Osteoblast (primary cell): ENCODE data around the gene TRPM1. TPM values are rescaled to one million over a fixed set of nuclear protein-coding genes. Genes with fewer than 3 reads are reported as not detected.

ENCODE experiments used
- DNase-seq: peaks from one replicate; pipeline ENCODE4 v3.0.0; 2011; ENCODE audit warnings: low spot score, mixed read lengths; ENCODE audit not compliant: insufficient read length; ENCODE audit errors: missing footprints
- H2AFZ ChIP-seq: 2 replicates; pipeline ENCODE4 v1.6.0; 2011; ENCODE audit warnings: mild to moderate bottlenecking, low read length
- H3K27ac ChIP-seq: 2 replicates; pipeline ENCODE4 v1.5.1; 2011; ENCODE audit warnings: mild to moderate bottlenecking, low read depth, low read length, moderate library complexity
- H3K27me3 ChIP-seq: 2 replicates; pipeline ENCODE4 v1.6.0; 2012; ENCODE audit warnings: mild to moderate bottlenecking, control low read depth, inconsistent platforms, low read length, moderate library complexity; ENCODE audit not compliant: insufficient read depth
- H3K36me3 ChIP-seq: 2 replicates; pipeline ENCODE4 v1.5.1; 2011; ENCODE audit warnings: mild to moderate bottlenecking, low read length, control low read depth, moderate library complexity; ENCODE audit not compliant: insufficient read depth
- H3K4me1 ChIP-seq: 2 replicates; pipeline ENCODE4 v1.5.1; 2011; ENCODE audit warnings: mild to moderate bottlenecking, low read length, control low read depth, moderate library complexity; ENCODE audit not compliant: insufficient read depth
- H3K4me2 ChIP-seq: 2 replicates; pipeline ENCODE4 v1.6.0; 2011; ENCODE audit warnings: mild to moderate bottlenecking, low read length; ENCODE audit not compliant: insufficient read depth
- H3K4me3 ChIP-seq: fragments of 200-600 bp; sonication (generic); 3 replicates; pipeline ENCODE4 v1.5.1; 2012; ENCODE audit warnings: mild to moderate bottlenecking, low read length, inconsistent platforms; ENCODE audit not compliant: insufficient read depth
- H3K79me2 ChIP-seq: 2 replicates; pipeline ENCODE4 v1.6.0; 2012; ENCODE audit warnings: mild to moderate bottlenecking, low read length, control low read depth, inconsistent platforms; ENCODE audit not compliant: insufficient read depth
- H3K9me3 ChIP-seq: 2 replicates; pipeline ENCODE4 v1.5.1; 2011; ENCODE audit warnings: low read depth, low read length, control low read depth
- H4K20me1 ChIP-seq: 2 replicates; pipeline ENCODE4 v1.6.0; 2012; ENCODE audit warnings: mild to moderate bottlenecking, low read length, control low read depth; ENCODE audit not compliant: insufficient read depth
- CTCF ChIP-seq: IDR thresholded peaks from 2 replicates; pipeline ENCODE4 v1.5.1; 2011; ENCODE audit warnings: mild to moderate bottlenecking, low read depth, low read length, moderate library complexity; ENCODE audit errors: extremely low read depth
- total RNA-seq: library from RNA; depleted of rRNA; stranded (reverse); fragments of >200 nt; gene quantifications from 2 replicates; pipeline ENCODE4 v1.2.3, GENCODE V29; 2012

Gene TRPM1
- total RNA-seq, 1 donor = under 0.01 TPM

GRCh38 chr15:31098953-31099740 is 2.4 kb downstream of the TRPM1 start:
- Histone ChIP-seq H2AFZ (no peak overlapping the region), H3K4me1 (no peaks in the 10 kb centered on the region), H3K4me2 (no peak overlapping the region), H3K4me3 (no peak overlapping the region), H3K36me3 (no peaks in the 10 kb centered on the region), H3K9me3 (no peaks in the 10 kb centered on the region), H3K27ac (no peak overlapping the region), H4K20me1 (no peaks in the 10 kb centered on the region), H3K79me2 (no peaks in the 10 kb centered on the region), H3K27me3 (peaks cover 11% of the 10 kb centered on the region)
- peak; percentile 65 for DNase-seq
- peak; percentile 21 for TF ChIP-seq CTCF

DNA sequence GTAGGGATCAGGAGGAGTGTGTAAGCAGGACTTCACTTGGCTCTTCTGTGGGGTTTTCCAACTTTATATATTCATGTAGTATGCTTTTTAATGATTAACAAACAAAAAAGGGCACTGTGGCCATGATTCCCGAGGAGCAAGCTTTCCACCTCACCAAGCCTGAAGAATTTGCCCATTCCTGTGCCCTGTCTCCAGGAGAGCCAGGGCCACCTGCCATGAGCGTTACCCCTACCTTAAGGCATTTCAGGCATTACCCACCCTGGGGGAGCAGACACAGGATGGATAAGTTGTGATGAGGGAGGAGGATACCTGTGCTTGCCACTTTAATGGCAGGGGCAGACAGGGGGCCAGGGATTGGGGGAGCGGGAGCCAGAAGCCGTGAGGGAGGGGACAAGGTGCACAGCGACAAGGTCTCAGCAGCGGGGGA is 3.0 kb downstream of the TRPM1 start:
- Histone ChIP-seq H3K27me3 (peaks cover 11% of the 10 kb centered on the region), H3K79me2 (no peaks in the 10 kb centered on the region), H3K4me1 (no peaks in the 10 kb centered on the region), H4K20me1 (no peaks in the 10 kb centered on the region), H3K27ac (no peak overlapping the region), H3K9me3 (no peaks in the 10 kb centered on the region), H3K4me3 (no peak overlapping the region), H3K36me3 (no peaks in the 10 kb centered on the region), H2AFZ (no peak overlapping the region), H3K4me2 (no peak overlapping the region)
- no peak for TF ChIP-seq CTCF
- no peak for DNase-seq

- TF ChIP-seq CTCF = no peak
- no peak overlapping the region for H2AFZ ChIP-seq
Measured at GRCh38 chr15:31096563-31096962, 5.0 kb downstream of the TRPM1 start.

DNA sequence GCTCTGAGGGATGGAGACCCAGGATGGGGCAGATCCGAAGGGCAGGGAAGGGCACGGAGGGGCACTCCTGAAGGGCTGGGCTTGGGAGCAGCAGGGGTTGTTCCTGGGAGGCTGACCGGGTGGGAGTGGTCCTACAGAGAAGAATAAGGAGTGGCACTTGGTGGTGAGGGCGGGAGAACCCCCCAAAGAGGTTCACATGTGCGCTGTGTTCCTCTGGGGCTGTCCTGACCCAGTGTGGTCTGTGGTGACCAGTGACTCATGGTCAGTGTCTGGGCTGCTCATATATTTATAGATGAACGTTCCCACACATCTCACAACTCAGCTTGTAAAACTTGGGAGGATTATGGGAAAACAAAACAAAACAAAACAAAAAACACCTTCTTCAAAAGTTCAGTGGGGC is 10.0 kb downstream of the TRPM1 start:
- DNase-seq = peak; percentile 93
- Histone ChIP-seq H3K4me1 (peaks cover 16% of the 10 kb centered on the region), H3K9me3 (no peaks in the 10 kb centered on the region), H3K79me2 (no peaks in the 10 kb centered on the region), H4K20me1 (no peaks in the 10 kb centered on the region), H3K27me3 (no peaks in the 10 kb centered on the region), H3K36me3 (no peaks in the 10 kb centered on the region), H3K4me2 (peak overlapping the region; percentile 17), H2AFZ (no peak overlapping the region), H3K4me3 (no peak overlapping the region), H3K27ac (no peak overlapping the region)
- no peak for TF ChIP-seq CTCF

More at GRCh38 chr15:31096563-31096962, 5.0 kb downstream of the TRPM1 start:
- Histone ChIP-seq H3K4me2 (no peak overlapping the region), H3K79me2 (no peaks in the 10 kb centered on the region), H4K20me1 (no peaks in the 10 kb centered on the region), H3K27me3 (peaks cover 11% of the 10 kb centered on the region), H3K4me3 (no peak overlapping the region), H3K4me1 (peaks cover 10% of the 10 kb centered on the region), H3K36me3 (no peaks in the 10 kb centered on the region), H3K27ac (no peak overlapping the region), H3K9me3 (no peaks in the 10 kb centered on the region)
- DNase-seq = peak; percentile 69
